Activated CD4-positive, alpha-beta T cell treated with anti-CD3 and anti-CD28 coated beads for 36 hours (primary cell): ENCODE results near the gene PITPNC1. TPM values are rescaled to one million over a fixed set of nuclear protein-coding genes. Genes with fewer than 3 reads are reported as not detected.

Experiments
- ATAC-seq: fragments of 200-7000 bp; cut with Tn5 transposase; one replicate; pipeline ENCODE4 v1.10.0; 2021; ENCODE audit warnings: mild to moderate bottlenecking, moderate library complexity
- CTCF ChIA-PET: fragments of 350-600 bp; sonication (Branson Sonifier 250); formaldehyde crosslinking; loops from one replicate; lab custom pipeline; 2021; ENCODE audit warnings: antibody characterized with exemption; lab: Charles Lee
- POLR2A ChIA-PET: fragments of 350-600 bp; sonication (Branson Sonifier 250); formaldehyde crosslinking; loops from one replicate; lab custom pipeline; 2021; ENCODE audit warnings: antibody characterized with exemption, inconsistent platforms; lab: Charles Lee
- DNase-seq: peaks from one replicate; pipeline ENCODE4 v3.0.0-alpha.2; 2020
- H3K27ac Mint-ChIP-seq: one replicate; pipeline ENCODE4 v1.8.0; 2021; ENCODE audit warnings: mixed read lengths
- H3K27me3 Mint-ChIP-seq: one replicate; pipeline ENCODE4 v1.8.0; 2021; ENCODE audit warnings: mixed read lengths
- H3K36me3 Mint-ChIP-seq: one replicate; pipeline ENCODE4 v1.8.0; 2021; ENCODE audit warnings: low read depth, mixed read lengths
- H3K4me1 Mint-ChIP-seq: one replicate; pipeline ENCODE4 v1.8.0; 2021; ENCODE audit warnings: mixed read lengths
- H3K4me3 Mint-ChIP-seq: one replicate; pipeline ENCODE4 v1.8.0; 2021; ENCODE audit warnings: mild to moderate bottlenecking, moderate library complexity, mixed read lengths
- H3K9me3 Mint-ChIP-seq: one replicate; pipeline ENCODE4 v1.8.0; 2021; ENCODE audit warnings: low read depth, mixed read lengths
- intact Hi-C, 2 experiments: fragments of 100-400 bp; cut with DNase I in 1 of 2; cut with micrococcal nuclease in 1 of 2; formaldehyde crosslinking; loops; one replicate each; pipeline versions ENCODE4 v1.14.2 to v1.15.1; 2022 to 2024; cut with DNase I, micrococcal nuclease
- total RNA-seq, 2 experiments: library from RNA; stranded (reverse); gene quantifications; one replicate each; pipeline ENCODE4 v1.2.3, GENCODE V29; 2021

PITPNC1 gene
- total RNA-seq, 2 experiments from 2014 or later: 41.6 to 56.3 TPM

GRCh38 chr17:67353161-67353560 lies 23.9 kb upstream of the PITPNC1 start:
- intact Hi-C loops: no loop called here
- Mint-ChIP-seq H3K27ac (no peak overlapping the region), H3K4me3 (no peak overlapping the region), H3K9me3 (no peaks in the 10 kb centered on the region), H3K36me3 (peaks cover 58% of the 10 kb centered on the region), H3K27me3 (no peaks in the 10 kb centered on the region), H3K4me1 (peaks cover 13% of the 10 kb centered on the region)
- ATAC-seq (no peak), DNase-seq (no peak)
- ChIA-PET CTCF (interaction anchor here (1.4 to 2.2 kb wide), 2 partner anchors 12 to 22 kb away, joined by 4 to 6 read pairs; no protein-coding TSS in a partner anchor), POLR2A (interaction anchor here (0.5 to 1.3 kb wide), 5 partner anchors 9 to 210 kb away, joined by 3 to 6 read pairs (median 3); partner anchors contain the start of gene PSMD12)

- H3K4me1 Mint-ChIP-seq: peaks cover 21% of the 10 kb centered on the region
- peaks cover 51% of the 10 kb centered on the region for H3K36me3 Mint-ChIP-seq
- ATAC-seq: no peak
- H3K4me3 Mint-ChIP-seq: no peak overlapping the region
- ChIA-PET CTCF (interaction anchor here (1.4 to 2.2 kb wide), 2 partner anchors 11 to 21 kb away, joined by 4 to 6 read pairs; no protein-coding TSS in a partner anchor), POLR2A (interaction anchor here (0.6 to 0.7 kb wide), 2 partner anchors 153 to 162 kb away, joined by 3 to 6 read pairs; no protein-coding TSS in a partner anchor)
- H3K27me3 Mint-ChIP-seq: no peaks in the 10 kb centered on the region
- no peak for DNase-seq
- no peak overlapping the region for H3K27ac Mint-ChIP-seq
- intact Hi-C loops: no loop called here
- no peaks in the 10 kb centered on the region for H3K9me3 Mint-ChIP-seq
Observed at GRCh38 chr17:67353929-67354574, 23.0 kb upstream of the PITPNC1 start.

GRCh38 chr17:67358612-67359011 lies 18.5 kb upstream of the PITPNC1 start:
- H3K27ac Mint-ChIP-seq: peak overlapping the region; percentile 89
- CTCF ChIA-PET: interaction anchor here (0.7 to 3.4 kb wide), 4 partner anchors 15 to 131 kb away, joined by 3 to 28 read pairs (median 6); no protein-coding TSS in a partner anchor
- H3K4me3 Mint-ChIP-seq: peak overlapping the region; percentile 57
- DNase-seq (no peak), ATAC-seq (peak; percentile 58)
- intact Hi-C loops: no loop called here
- H3K4me1 Mint-ChIP-seq: peaks cover 63% of the 10 kb centered on the region
- POLR2A ChIA-PET: interaction anchor here (1.0 kb wide), 1 partner anchor 12 kb away, joined by 3 read pairs; no protein-coding TSS in a partner anchor
- peaks cover 57% of the 10 kb centered on the region for H3K36me3 Mint-ChIP-seq
- no peaks in the 10 kb centered on the region for H3K9me3 Mint-ChIP-seq
- H3K27me3 Mint-ChIP-seq: no peaks in the 10 kb centered on the region

GRCh38 chr17:67359960-67360791 lies 16.9 kb upstream of the PITPNC1 start:
- Mint-ChIP-seq H3K27me3 (no peaks in the 10 kb centered on the region), H3K4me3 (peak overlapping the region; percentile 47), H3K9me3 (no peaks in the 10 kb centered on the region), H3K27ac (peak overlapping the region; percentile 87), H3K36me3 (peaks cover 53% of the 10 kb centered on the region), H3K4me1 (peaks cover 74% of the 10 kb centered on the region)
- peak; percentile 85 for ATAC-seq
- CTCF ChIA-PET: interaction anchor here (0.8 to 3.4 kb wide), 3 partner anchors 11 to 18 kb away, joined by 4 to 28 read pairs (median 10); no protein-coding TSS in a partner anchor
- intact Hi-C loops: loop anchor here (5.0 to 10.0 kb wide), 2 partner anchors 118 to 1055 kb away; partner anchors contain the start of gene PRKCA (in 1 of the 2)
- POLR2A ChIA-PET: interaction anchor here (0.6 to 0.8 kb wide), 2 partner anchors 18 to 81 kb away, joined by 3 to 4 read pairs; no protein-coding TSS in a partner anchor
- peak; percentile 76 for DNase-seq

- no peaks in the 10 kb centered on the region for H3K27me3 Mint-ChIP-seq
- peaks cover 53% of the 10 kb centered on the region for H3K36me3 Mint-ChIP-seq
- H3K27ac Mint-ChIP-seq: peak overlapping the region; percentile 87
- H3K9me3 Mint-ChIP-seq: no peaks in the 10 kb centered on the region
- no peak overlapping the region for H3K4me3 Mint-ChIP-seq
- H3K4me1 Mint-ChIP-seq: peaks cover 76% of the 10 kb centered on the region
- intact Hi-C loops: loop anchor here (5.0 to 10.0 kb wide), 2 partner anchors 119 to 1056 kb away; partner anchors contain the start of gene PRKCA (in 1 of the 2)
- ATAC-seq: no peak
- no peak for DNase-seq
- POLR2A ChIA-PET: no interaction called here
- CTCF ChIA-PET: interaction anchor here (1.1 to 3.4 kb wide), 2 partner anchors 13 to 241 kb away, joined by 3 to 28 read pairs; no protein-coding TSS in a partner anchor
Observed at GRCh38 chr17:67360880-67361279, 16.2 kb upstream of the PITPNC1 start.

- intact Hi-C loops: loop anchor here (5.0 to 10.0 kb wide), 2 partner anchors 120 to 1057 kb away; partner anchors contain the start of gene PRKCA (in 1 of the 2)
- ChIA-PET CTCF (interaction anchor here (1.1 to 3.4 kb wide), 3 partner anchors 12 to 355 kb away, joined by 3 to 28 read pairs (median 4); partner anchors contain the start of gene NOL11), POLR2A (interaction anchor here (0.7 to 0.9 kb wide), 2 partner anchors 9 to 67 kb away, joined by 3 read pairs; no protein-coding TSS in a partner anchor)
- DNase-seq: peak; percentile 50
- peaks cover 80% of the 10 kb centered on the region for H3K4me1 Mint-ChIP-seq
- H3K27ac Mint-ChIP-seq: peak overlapping the region; percentile 66
- no peak for ATAC-seq
- no peaks in the 10 kb centered on the region for H3K27me3 Mint-ChIP-seq
- peak overlapping the region; percentile 24 for H3K4me3 Mint-ChIP-seq
- no peaks in the 10 kb centered on the region for H3K9me3 Mint-ChIP-seq
- H3K36me3 Mint-ChIP-seq: peaks cover 46% of the 10 kb centered on the region
Observed at GRCh38 chr17:67362173-67362572, 14.9 kb upstream of the PITPNC1 start.

GRCh38 chr17:67364847-67365737 lies 12.0 kb upstream of the PITPNC1 start:
- H3K4me1 Mint-ChIP-seq: peaks cover 57% of the 10 kb centered on the region
- intact Hi-C loops: loop anchor here (1.0 to 10.0 kb wide), 4 partner anchors 12 to 1060 kb away; partner anchors contain the start of genes PITPNC1 (in 1 of the 2) and PRKCA (in 1 of the 2)
- CTCF ChIA-PET: interaction anchor here (0.6 to 5.3 kb wide), 9 partner anchors 10 to 238 kb away, joined by 3 to 35 read pairs (median 5); no protein-coding TSS in a partner anchor
- peak overlapping the region; percentile 96 for H3K27ac Mint-ChIP-seq
- peaks cover 40% of the 10 kb centered on the region for H3K36me3 Mint-ChIP-seq
- peak overlapping the region; percentile 94 for H3K4me3 Mint-ChIP-seq
- no peaks in the 10 kb centered on the region for H3K9me3 Mint-ChIP-seq
- DNase-seq (no peak), ATAC-seq (no peak)
- POLR2A ChIA-PET: interaction anchor here (0.5 to 2.1 kb wide), 13 partner anchors 9 to 325 kb away, joined by 3 to 7 read pairs (median 4); partner anchors contain the start of genes HELZ and PITPNC1
- no peaks in the 10 kb centered on the region for H3K27me3 Mint-ChIP-seq

- Mint-ChIP-seq H3K36me3 (peaks cover 33% of the 10 kb centered on the region), H3K9me3 (no peaks in the 10 kb centered on the region), H3K4me1 (peaks cover 50% of the 10 kb centered on the region), H3K27ac (peak overlapping the region; percentile 96), H3K27me3 (no peaks in the 10 kb centered on the region), H3K4me3 (peak overlapping the region; percentile 94)
- DNase-seq (peak; percentile 44), ATAC-seq (peak; percentile 65)
- ChIA-PET POLR2A (interaction anchor here (0.5 to 2.1 kb wide), 13 partner anchors 9 to 121 kb away, joined by 3 to 7 read pairs (median 4); partner anchors contain the start of genes HELZ and PITPNC1), CTCF (interaction anchor here (0.6 to 5.3 kb wide), 10 partner anchors 9 to 237 kb away, joined by 3 to 35 read pairs (median 6); no protein-coding TSS in a partner anchor)
- intact Hi-C loops: loop anchor here (1.0 to 10.0 kb wide), 9 partner anchors 12 to 1147 kb away; partner anchors contain the start of genes NOL11 (in 2 of the 2), PITPNC1 (in 2 of the 2), BPTF (in 1 of the 2) and HELZ (in 1 of the 2)
Observed at GRCh38 chr17:67365738-67366192, 11.3 kb upstream of the PITPNC1 start.
